Erythroblast (primary cell): ENCODE results near the gene ZBTB20.

ENCODE experiments used
- DNase-seq, 2 experiments: peaks; one replicate each; lab custom pipeline; 2025; lab: John Stamatoyannopoulos, UW
- GATA1 ChIP-seq: IDR thresholded peaks from 2 replicates; pipeline ENCODE4 v1.6.1; 2011; ENCODE audit warnings: low read depth, mild to moderate bottlenecking, control low read depth, low read length, moderate library complexity
- POLR2A ChIP-seq: IDR thresholded peaks from 2 replicates; pipeline ENCODE4 v1.6.1; 2011; ENCODE audit warnings: mild to moderate bottlenecking, low read length

ZBTB20 gene

DNA sequence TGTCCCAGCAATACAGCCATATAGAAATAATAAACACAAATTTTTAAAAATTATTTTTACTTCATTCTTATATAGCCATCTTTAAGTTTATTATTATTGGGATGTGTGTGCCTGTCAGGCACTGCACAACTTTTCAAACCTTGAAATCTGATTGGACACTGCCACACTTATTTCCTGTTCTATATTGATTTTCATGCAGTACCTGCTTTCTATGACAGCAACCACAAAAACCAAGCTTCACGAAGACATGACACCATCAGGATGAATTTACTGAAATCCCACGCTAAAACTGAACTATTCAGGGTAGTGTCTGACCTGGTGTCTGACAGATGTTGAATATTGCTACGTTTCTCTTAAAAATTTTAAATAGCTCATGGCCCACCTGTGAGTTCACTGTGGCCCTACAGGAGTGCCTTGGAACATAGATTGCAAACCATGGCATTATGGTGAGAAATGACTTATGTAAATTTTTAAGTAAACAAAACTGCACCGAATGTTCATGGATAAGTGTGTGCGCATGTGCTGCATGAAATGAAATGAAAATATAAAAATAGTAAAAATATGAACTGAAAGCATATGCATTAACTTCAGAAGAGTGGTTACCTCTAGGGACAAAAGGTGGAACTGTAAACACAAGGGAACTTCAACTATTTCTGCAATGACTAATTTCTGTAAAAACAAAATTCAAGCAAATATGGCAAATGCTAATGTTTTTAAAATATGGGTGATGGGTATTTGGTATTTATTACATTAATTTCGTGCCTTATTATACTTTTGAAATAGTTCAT, 152.3 kb downstream of the ZBTB20 start:
- no peak for DNase-seq

DNA sequence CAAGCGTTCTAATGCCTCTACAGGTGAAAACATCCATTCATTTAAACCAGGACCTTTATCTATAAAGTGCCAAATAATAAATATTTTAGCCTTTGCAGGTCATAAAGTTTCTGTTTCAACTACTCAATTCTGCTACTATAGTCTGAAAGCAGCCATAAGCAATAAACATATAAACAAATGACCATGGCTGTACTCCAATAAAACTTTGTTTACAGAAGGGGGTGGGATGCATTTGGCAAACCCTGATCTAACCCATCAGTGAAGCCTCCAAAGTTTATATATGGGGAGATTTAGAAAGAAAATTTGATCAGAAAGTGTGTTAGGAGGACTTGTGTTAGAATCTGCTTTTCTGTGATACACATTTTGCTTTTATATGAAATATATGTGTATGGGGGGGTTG, 161.3 kb downstream of the ZBTB20 start:
- DNase-seq: no peak
- TF ChIP-seq GATA1: no peak
- no peak for TF ChIP-seq POLR2A

More for the DNA sequence above, 152.3 kb downstream of the ZBTB20 start:
- no peak for TF ChIP-seq GATA1
- no peak for TF ChIP-seq POLR2A

DNA sequence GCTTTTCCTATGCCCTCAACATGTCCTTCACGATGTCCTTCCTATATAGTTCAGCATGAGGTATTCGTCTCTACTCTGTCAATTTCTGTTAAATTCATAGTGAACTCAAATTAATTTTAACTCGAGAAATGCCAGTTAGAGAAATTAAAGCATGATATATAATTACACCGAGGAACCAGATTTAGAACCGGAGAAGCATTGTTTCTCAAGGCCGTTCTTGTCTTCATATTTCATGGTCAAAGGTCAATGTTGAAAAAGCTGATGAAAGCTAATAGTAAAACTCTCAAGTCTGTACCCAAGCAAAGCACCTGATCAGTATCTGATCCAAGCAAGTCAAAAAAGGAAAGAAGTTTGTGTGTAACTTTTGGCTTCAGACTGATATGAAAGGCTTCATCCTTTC, 163.8 kb downstream of the ZBTB20 start:
- no peak for DNase-seq
- TF ChIP-seq GATA1 (no peak), POLR2A (no peak)

DNA sequence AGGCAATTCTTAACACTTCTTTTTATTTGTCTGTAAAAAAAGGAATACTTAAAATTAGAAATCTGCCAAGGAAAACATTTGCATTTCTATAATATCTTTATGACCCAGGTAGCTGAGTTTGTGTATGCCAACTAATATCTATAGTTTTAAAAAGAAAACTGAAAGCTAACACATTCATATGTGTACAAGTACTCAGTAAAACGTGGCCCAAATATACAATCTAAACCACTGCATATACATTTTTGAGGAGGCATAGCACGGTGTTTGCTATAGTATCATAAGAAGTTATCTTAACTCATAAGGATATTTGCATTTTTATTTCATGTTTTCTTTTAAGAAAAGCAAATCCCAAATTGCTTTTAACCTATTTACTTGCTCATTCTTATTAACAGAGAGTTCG, 172.7 kb downstream of the ZBTB20 start:
- no peak for DNase-seq
- TF ChIP-seq GATA1: no peak
- TF ChIP-seq POLR2A: no peak

DNA sequence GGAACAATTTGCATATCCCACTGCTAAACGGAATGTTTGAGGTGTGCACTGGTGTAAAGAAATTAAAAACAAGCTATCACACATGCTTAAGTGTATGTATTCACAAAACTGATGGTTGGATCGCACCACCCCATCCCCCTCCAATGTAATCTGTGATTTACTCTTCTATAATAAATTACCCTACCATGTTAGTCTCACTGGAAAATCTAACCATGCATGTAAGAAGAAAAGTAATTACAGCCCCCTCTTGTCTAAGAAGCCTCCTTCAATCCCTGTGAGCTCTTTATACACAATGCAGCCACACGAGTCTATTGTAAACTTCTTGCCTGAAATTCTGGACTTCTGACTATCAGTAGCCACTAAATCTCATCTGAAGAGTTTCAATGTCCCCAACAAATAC, 173.6 kb downstream of the ZBTB20 start:
- TF ChIP-seq POLR2A (no peak), GATA1 (no peak)
- DNase-seq: no peak

DNA sequence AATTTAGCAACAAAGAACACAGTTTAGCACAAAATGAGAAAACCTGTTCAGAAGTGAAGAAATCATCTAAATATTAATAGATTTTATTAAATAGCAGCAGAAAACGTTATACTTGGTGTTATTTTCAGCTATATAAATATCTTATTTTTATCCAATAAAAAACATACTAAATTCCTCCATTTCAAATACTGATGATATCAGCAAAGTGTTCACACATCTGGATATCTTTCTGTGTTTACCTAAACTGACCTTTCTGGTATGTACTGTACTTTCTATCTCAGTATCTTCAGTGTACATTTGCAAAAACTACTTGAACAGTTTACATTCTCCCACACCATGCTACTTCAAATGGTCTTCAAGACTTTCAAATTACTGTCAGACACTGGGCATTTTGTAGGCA, 179.9 kb downstream of the ZBTB20 start:
- DNase-seq: peak in 1 of 2 experiments; percentile 2
- TF ChIP-seq GATA1 (no peak), POLR2A (no peak)

DNA sequence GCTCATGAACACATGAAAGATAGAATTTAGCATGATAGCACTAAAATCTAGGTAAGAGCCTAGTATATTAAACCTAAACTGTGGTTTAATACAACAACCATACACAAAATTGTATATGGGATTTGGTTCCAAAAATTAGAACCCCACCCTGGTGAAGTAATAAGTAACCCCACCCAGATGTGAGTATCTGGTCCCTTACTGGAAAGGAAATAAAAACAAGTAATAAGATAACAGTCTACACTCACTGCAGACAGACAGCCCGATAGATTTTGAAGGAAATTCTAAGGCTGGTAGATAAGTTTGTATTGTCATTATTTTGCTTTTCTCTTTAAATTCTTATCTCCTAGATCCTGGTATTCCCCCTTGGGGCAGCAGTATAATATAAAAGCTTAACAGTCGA, 184.9 kb downstream of the ZBTB20 start:
- peak; percentile 21 for DNase-seq
- TF ChIP-seq GATA1: no peak
- TF ChIP-seq POLR2A: no peak

DNA sequence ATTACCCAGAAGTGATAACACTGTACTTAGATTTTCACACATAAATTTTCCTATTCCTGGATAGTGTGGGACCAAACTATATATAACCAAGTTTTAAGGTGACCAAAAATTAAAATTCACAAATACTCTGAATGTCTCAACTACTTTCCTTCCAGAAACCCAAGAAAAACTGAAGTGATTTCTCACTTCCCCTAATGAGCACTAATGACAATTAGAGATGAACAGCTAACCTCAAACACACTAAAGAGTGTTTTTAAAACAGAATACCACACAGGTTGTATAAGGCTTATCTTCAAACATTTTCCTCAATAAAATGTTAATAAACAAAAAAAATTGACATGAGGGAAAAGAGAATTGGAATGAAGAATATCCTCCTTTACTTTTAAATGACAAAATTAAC, 188.2 kb downstream of the ZBTB20 start:
- TF ChIP-seq GATA1 (no peak), POLR2A (no peak)
- DNase-seq: no peak

DNA sequence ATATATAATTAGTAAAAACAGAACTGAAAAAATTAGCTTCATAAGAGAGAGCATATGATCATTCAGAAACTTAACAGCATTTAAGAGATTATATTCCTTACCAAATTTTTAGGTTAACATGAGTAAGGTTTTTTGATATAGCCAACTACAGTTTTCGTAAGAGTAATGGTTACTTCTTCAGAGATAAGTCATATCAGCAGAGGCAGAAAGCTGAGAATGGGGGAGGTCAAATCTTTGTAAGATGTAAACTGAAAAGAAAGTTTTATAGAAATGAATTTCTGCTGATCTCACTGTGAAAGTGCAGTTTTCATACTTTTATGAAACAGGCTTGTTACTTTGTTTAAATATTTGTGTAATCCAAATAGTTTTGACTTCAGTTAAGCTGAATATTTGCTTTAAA, 193.3 kb downstream of the ZBTB20 start:
- TF ChIP-seq POLR2A (no peak), GATA1 (no peak)
- peak; percentile 66 to 72 for DNase-seq

DNA sequence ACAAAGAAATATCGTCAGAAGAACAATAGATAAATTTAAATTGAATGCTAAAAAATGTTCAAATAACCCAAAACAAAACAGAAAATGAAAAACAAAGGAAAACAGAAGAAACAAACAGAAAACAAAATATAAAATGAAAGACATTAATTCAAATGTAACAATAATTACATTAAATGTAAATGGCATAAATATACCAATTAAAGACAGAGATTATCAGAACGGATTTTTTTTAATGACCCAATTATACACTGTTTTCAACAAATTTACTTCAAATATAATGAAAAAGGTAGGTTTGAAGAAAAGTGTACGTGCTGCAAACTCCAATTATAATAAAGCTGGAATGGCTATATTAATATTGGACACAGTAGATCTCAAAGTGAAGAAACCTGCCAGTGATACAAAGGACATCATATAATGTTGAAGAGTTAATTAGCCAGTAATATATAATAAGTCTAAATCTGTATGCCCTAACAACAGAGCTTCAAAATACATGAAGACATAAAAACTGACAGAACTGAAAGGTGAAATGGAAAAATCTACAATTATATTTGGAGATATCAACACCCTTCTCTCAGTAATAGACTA, 193.8 kb downstream of the ZBTB20 start:
- peak in 1 of 2 experiments; percentile 44 for DNase-seq
- no peak for TF ChIP-seq POLR2A
- TF ChIP-seq GATA1: no peak

DNA sequence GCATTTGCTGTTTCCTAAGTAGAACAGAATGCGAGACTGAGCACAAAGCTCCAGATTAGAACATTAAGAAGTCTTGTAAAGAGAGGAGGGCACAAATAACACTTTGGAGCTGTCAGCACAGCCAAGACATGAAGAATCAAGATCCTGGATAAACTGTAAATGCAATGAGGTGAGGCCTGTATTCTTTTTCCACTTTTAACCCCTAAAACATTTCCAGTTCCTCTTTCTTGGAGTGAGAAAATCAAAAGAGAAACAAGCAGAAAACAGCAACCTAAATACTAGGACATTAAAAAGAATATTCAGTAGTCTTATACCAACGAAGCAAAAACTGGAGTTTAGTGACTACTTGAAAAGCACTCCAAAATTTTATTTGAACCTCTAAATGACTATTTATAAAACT, 204.3 kb downstream of the ZBTB20 start:
- DNase-seq: no peak

DNA sequence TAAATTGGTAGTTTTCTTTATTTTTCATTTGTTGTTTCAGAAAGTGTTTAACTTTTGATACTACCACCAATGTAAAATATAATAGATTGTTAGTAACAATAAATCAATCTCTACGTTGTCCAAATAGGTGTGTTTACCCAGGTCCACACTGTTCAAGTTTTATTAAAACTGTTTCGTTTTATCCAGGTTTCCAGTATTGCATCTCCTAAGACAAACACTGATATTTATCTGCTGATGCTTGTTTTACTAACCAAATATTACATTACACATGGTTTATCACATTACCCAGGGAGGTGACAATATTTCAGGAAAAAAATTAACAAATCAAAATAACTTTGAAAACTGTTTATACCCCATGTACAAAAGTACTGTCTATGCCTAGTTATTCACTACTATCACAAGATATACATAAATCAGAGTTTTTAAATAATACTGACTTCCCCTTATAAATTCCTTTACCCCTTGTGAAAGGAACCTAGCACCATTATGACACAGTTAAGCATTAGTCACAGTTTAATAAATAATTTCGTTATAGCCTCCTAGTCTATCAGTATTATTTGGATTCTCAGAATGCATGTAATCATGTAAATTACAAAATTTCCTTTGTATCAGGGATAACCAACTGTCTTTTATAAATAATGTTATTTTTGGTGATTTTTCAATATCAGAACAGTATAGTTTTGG, 205.3 kb downstream of the ZBTB20 start:
- no peak for DNase-seq

More for the DNA sequence above, 204.3 kb downstream of the ZBTB20 start:
- TF ChIP-seq GATA1 (no peak), POLR2A (no peak)

DNA sequence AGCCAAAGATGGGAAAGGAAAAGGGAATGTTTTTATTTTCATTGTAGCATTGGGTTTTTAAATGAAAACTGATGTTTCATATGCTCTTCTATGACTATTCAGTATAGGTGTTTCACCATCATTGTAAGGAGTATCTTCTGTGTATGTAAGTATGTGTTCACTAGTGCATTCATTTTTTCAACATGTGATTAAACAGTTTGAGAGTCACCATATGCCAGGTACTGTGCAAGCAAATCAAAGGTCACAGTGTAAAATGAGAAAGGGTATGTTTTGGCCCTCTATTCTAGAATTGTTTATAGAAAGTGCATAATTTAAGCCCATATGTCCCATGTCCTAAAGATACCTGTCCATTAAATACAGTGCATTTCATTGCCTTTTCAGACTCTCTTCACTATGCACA, 207.2 kb downstream of the ZBTB20 start:
- DNase-seq: no peak
- TF ChIP-seq POLR2A (no peak), GATA1 (no peak)

More for the DNA sequence above, 205.3 kb downstream of the ZBTB20 start:
- TF ChIP-seq GATA1 (no peak), POLR2A (no peak)

DNA sequence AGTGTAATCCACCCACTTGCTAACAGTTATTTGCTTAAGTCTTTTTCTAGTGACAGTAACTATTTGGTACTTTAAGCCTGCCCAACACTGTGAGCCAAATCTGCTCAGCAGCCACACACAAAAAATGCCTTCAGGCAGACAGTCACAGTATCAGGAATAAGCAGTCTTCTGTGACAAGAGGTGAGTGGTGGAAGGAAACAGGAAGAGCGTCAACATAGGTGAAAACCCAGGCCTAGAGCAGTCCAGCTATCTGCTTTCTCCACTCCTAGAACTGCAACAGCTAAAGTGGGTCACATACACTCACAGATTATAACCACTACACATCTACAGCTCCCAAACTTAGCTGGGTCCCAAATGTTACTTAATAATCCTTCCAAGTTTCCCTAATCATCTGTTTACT, 213.7 kb downstream of the ZBTB20 start:
- DNase-seq: no peak
- TF ChIP-seq GATA1: no peak
- TF ChIP-seq POLR2A: no peak
